ENCODE measurements around the gene EEPD1.
"Not testable (repeated sequence)": the region's sequence is repeated elsewhere in the genome, so short reads cannot be mapped to it uniquely, and the experiment has no call there.

Gene EEPD1

DNA sequence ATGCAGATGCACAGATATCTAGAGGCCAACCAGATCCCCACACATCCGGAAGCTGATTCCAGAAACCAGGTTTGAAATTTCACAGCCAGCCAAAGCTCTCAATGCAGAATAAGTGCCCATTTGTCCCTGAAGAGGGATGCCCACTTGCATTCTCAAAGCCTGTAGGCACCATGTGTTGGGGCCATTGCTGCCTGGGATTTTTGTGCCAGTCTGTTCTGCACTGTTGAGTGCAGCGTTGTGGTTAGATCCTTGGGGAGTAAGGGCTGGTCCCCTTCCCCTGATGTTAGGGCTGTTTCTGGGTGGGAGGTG, 62.4 kb downstream of the EEPD1 start:
- no peak for DNase-seq (ENCODE audit: low read depth)

DNA sequence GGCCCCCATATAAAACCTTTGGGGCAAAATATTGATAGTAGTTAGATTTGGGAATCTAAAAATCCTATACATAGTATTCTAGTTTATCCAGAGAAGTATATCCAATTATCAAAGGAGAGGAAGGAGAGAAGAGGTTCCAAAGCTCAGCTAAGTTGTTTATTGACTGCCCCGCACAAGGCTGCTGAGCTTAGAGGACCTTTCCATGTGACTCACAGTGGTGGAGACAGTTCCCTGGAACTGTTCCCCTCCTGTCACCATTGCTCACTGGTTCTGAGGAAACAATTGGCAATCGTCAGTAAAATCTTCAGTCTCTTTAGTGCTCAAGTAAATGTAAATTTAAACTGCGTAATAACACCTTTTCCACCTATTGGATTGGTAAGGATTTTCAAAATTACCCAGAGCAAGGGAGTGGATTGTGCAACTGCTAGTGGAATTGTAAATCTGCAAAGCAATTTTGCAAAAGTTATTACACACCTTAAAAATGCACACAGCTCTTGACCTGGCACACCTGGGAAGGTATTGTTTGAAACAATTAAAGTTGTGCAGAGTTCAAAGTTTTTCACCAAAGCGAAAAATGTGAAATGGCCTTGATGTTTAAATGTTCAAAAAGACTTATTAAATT, 63.1 kb downstream of the EEPD1 start:
- no peak for DNase-seq (ENCODE audit: low read depth)

GRCh38 chr7:36217211-36217960, 64.3 kb downstream of the EEPD1 start:
- DNase-seq (ENCODE audit: low read depth) = no peak

DNA sequence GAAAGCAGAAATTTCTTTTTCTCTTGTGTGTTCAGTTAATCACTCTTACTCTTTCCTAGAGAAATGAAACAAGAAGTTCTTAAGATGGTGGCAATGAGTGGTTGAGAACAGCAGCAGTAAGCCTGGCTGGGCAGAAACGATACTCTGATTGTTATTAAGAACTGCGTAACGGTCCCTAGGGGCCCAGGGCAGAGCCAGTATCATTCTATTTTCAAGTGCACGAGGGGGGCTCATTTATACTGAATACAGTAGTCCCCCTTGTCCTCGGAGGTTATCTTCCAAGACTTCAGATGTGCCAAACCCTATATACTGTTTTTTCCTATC, 64.9 kb downstream of the EEPD1 start:
- no peak for DNase-seq (ENCODE audit: low read depth)

- no peak for DNase-seq (ENCODE audit: low read depth)
Measured at GRCh38 chr7:36219429-36219828, 66.4 kb downstream of the EEPD1 start.

- no peak for DNase-seq (ENCODE audit: low read depth)
Measured at GRCh38 chr7:36223851-36224250, 70.8 kb downstream of the EEPD1 start.

DNA sequence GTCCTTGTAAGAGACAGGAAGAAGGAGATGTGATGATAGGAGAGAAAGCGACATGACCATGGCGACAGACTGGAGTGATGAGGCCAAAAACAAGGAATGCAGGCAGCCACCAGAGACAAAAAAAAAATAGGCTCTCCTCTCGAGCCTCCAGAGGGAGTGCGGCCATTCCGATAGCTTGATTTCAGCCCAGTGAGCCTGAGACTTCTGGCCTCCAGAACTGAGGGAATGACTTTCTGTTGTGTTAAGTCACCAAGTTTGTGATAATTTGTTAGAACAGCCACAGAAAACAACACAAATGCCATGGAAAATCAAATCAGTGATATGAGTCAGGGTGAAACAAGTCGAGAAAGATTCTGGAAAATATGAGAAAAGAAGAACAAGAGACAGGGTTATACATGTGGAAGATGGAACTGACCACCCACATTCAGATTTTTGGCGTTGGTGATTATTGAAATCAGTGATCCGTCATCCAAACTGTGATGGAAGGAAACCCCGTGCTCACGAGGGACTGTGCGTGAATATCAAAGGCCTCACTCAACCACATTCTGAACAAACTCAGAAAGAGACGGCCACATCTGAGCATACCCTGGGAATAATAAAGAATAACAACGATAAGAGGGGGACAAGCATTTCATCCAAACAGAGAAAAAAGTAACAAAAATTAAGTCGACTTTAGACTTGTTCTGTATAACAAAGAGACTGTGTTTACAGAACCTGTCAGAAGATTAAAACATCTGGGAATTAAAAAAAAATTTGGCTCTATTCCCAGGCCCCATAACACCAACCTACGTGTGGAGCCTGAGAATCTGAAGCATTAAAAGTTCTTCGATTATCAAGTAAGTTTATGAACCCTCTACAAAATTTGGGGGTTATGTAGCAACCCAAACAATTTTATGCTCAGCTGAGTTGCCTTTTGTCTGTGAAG, 72.1 kb downstream of the EEPD1 start:
- no peak for DNase-seq (ENCODE audit: low read depth)

GRCh38 chr7:36226151-36226550, 73.1 kb downstream of the EEPD1 start:
- no peak for DNase-seq (ENCODE audit: low read depth)

DNA sequence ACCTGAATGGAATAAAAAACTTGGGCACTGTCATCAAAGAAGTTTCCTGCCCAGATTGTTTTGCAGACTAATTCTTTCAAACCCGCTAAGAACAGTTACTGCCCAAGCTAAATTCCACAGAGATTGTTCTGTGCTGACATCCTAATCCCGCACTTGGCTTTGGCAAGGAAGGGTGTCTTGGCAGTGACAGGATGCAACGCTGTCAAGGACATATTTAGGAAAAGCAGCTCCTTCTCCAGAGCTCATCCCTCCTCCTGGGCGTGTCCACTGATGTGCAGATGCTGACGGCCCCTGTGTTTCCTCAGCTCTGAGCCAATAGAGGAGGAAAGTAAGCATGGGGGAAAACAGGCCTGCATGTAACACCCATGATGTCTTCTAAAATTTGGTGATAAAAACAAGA, 74.2 kb downstream of the EEPD1 start:
- DNase-seq (ENCODE audit: low read depth) = peak; percentile 48

GRCh38 chr7:36228039-36228438, 75.0 kb downstream of the EEPD1 start:
- no peak for DNase-seq (ENCODE audit: low read depth)

DNA sequence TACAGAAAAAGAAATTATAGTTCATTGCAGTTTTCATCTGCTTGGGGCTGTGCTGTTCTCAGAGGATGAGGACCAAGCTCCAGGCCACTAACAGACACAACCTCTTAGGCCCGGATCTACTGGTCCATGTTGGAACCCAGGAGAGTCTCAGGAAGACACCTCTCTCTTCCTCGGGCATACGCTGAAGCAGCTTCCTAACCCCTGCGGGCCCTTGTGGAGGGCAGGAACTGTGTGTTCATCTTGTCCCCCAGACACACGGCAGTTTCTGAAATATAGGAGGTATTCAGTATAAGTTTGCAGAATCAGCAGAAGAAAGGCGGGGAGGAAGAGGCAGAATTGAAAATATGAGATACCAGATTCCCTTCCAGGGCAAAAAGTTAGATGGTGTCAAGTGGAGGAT, 78.4 kb downstream of the EEPD1 start:
- DNase-seq (ENCODE audit: low read depth) = no peak

DNA sequence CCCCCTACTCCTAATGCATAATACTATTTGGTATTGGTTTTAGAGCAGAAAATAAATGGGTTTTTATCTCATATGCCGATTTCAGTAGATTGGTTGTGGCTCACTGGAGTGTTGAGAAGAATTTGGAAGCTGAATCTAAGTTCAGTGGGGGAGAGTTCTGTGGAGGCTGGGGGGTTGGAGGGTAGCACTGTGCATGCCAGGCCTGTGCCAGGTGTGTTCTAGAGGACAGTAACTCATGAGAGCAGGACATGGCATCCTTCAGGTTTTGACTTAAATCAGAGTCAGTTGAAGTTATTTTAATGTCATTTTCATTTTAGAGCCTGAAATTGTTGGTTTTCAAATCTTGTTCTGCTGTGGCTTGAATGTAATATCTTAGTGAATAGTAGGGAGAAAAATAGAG, 79.5 kb downstream of the EEPD1 start:
- no peak for DNase-seq (ENCODE audit: low read depth)

GRCh38 chr7:36232971-36233550, 80.0 kb downstream of the EEPD1 start:
- no peak for DNase-seq (ENCODE audit: low read depth)

GRCh38 chr7:36236073-36236472, 83.0 kb downstream of the EEPD1 start:
- DNase-seq (ENCODE audit: low read depth) = no peak

DNA sequence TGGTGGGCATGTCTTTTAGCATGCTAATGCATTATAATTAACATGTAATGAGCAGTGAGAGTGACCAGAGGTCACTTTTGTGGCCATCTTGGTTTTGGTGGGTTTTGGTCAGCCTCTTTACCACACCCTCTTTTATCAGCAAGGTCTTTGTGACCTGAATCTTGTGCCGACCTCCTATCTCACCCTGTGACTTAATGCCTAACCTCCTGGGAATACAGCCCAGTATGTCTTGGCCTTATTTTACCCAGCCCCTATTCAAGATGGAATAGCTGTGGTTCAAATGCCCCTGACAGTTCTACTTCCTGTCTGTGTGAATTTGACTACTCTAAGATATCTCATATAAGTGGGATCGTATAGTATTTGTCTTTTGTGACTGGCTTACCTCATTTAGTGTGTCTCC, 85.1 kb downstream of the EEPD1 start:
- DNase-seq (ENCODE audit: low read depth) = no peak

DNA sequence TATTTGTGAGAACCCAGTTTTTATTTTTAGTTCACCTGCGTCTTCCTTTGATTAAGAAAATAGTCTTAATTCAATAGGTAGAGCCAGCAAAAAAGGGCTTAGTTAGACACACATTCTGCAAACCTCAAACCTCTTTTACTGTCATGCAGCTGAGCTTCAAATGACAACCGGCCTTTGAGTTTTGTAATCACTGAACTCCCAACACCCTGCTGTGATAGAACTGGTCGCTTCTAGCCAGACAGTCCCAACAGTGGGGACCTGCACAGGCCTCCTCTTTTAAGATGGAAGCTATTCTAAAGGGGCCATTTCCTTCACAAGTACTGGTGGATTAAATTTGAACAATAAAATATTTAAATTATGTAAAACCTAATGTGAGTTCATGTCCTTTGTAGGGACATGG, 90.3 kb downstream of the EEPD1 start:
- not testable (repeated sequence) for DNase-seq (ENCODE audit: low read depth)

- DNase-seq (ENCODE audit: low read depth) = not testable (repeated sequence)
Measured at GRCh38 chr7:36244001-36244400, 90.9 kb downstream of the EEPD1 start.

- no peak for DNase-seq (ENCODE audit: low read depth)
Measured at GRCh38 chr7:36244429-36244828, 91.4 kb downstream of the EEPD1 start.

DNA sequence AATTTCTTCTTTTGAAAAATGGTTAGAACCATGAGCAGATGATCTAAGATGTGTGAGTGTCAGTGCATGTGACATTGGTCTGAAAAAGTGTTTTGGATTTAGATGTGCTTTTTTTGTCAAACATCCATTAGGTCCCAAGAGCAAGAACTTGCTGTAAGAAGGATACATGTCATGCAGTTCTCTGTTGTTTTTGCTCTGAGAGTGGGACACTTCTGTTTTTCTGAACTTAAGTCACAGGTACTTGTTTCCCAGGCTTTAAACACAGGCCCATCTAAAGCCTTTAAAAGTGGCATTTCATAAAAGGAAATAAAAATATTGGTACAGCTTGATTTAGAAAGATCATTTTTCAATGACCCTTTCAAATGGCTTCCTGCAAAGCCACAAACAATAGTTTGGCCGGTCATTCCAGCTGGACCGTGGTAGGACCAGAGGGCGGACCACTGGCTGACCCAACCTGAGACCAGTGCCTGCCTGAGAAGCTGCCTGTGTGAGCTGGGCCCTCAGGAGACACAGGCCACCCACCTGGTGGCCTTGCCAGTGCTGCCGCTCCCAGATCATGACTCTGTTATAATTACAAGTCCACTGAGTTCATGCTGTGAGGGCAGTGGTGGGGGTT, 92.7 kb downstream of the EEPD1 start:
- no peak for DNase-seq (ENCODE audit: low read depth)

- no peak for DNase-seq (ENCODE audit: low read depth)
Measured at GRCh38 chr7:36249091-36249490, 96.0 kb downstream of the EEPD1 start.

DNA sequence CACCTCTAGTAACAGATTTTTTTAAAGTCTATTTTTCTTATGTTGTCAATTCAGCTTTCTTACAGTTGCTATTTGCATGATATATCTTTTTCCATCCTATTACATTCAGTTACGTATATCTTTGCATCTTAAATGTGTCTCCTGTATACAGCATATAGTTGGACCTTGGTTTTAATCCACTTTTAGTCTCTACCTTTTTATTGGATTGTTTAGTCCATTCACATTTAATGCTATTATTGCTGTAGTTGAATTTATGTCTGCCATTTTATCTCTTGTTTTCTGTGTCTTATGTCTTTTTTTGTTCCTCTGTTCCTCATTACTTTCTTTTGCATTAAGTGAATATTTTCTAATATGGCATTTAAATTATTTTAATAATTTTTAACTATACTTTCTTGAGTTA, 100.6 kb downstream of the EEPD1 start:
- no peak for DNase-seq (ENCODE audit: low read depth)

DNA sequence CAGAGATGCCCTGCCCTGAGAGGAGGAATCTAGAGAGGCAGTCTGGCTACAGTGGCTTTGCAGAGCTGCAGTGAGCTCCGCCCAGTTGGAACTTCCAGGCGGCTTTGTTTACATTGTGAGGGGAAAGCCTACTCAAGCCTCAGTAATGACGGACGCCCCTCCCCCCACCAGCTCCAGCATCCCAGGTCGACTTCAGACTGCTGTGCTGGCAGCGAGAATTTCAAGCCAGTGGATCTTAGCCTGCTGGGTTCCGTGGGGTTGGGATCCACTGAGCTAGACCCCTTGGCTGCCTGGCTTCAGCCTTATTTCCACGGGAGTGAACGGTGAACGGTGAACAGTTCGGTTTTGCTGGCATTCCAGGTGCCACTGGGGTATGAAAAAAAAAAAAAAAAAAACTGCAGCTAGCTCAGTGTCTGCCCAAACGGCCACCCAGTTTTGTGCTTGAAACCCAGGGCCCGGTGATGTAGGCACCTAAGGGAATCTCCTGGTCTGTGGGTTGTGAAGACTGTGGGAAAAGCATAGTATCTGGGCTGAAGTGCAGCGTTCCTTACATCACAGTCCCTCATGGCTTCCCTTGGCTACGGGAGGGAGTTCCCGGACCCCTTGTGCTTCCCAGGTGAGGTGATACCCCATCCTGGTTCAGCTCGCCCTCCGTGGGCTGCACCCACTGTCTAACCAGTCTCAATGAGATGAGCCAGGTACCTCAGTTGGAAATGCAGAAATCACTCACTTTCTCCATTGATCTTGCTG, 105.6 kb downstream of the EEPD1 start:
- DNase-seq (ENCODE audit: low read depth) = peak; percentile 83
